AG04450 (cell line): ENCODE data around the gene WDR90. TPM values are rescaled to one million over a fixed set of nuclear protein-coding genes. Genes with fewer than 3 reads are reported as not detected.
A peak's percentile ranks its signal among the peaks of the same experiment; 100 is the strongest.

Experiments
- CTCF ChIA-PET: fragments of 300-600, 350-600 bp; formaldehyde crosslinking; extraction: SDS; loops from one replicate; lab custom pipeline; 2022; ENCODE audit warnings: antibody characterized with exemption, inconsistent platforms; lab: Charles Lee
- POLR2A ChIA-PET: fragments of 350-600 bp; formaldehyde crosslinking; extraction: SDS; loops from one replicate; lab custom pipeline; 2021; ENCODE audit warnings: antibody characterized with exemption, inconsistent platforms; lab: Yijun Ruan, JAX
- DNase-seq: peaks from one replicate; pipeline ENCODE4 v3.0.0-alpha.2; 2011; ENCODE audit warnings: low read depth, low spot score
- H3K27ac ChIP-seq: one replicate; pipeline ENCODE4 v1.5.1; 2012; ENCODE audit warnings: low read depth, low read length, control low read depth
- H3K27me3 ChIP-seq: one replicate; pipeline ENCODE4 v1.6.0; 2012; ENCODE audit warnings: low read length; ENCODE audit not compliant: control insufficient read depth, insufficient read depth
- H3K4me3 ChIP-seq: 2 replicates; pipeline ENCODE4 v1.5.1; 2011; ENCODE audit warnings: mild to moderate bottlenecking, low read depth, low read length, control low read depth
- H3K9me3 ChIP-seq: 2 replicates; pipeline ENCODE4 v1.5.1; 2012; ENCODE audit warnings: low read length; ENCODE audit not compliant: control insufficient read depth, insufficient read depth
- polyA minus RNA-seq: library from RNA; depleted of rRNA, polyadenylated mRNA; stranded (reverse); fragments of >200 nt; gene quantifications from 2 replicates; pipeline ENCODE4 v1.2.3, GENCODE V29; 2011; rRNA and poly(A)+ RNA removed
- polyA plus RNA-seq: library from polyadenylated mRNA; depleted of rRNA; stranded (reverse); fragments of >200 nt; gene quantifications from 2 replicates; pipeline ENCODE4 v1.2.3, GENCODE V29; 2011; rRNA removed
- TF ChIP-seq, protein P1 (sequence below): IDR thresholded peaks from 2 replicates; pipeline ENCODE4 v1.5.1; 2011; ENCODE audit warnings: low read depth, low read length, control low read depth, inconsistent platforms

The WDR90 gene
- polyA plus RNA-seq (2.1 and 2.5 TPM in 2 replicates), polyA minus RNA-seq (2.8 and 3.5 TPM in 2 replicates)

DNA sequence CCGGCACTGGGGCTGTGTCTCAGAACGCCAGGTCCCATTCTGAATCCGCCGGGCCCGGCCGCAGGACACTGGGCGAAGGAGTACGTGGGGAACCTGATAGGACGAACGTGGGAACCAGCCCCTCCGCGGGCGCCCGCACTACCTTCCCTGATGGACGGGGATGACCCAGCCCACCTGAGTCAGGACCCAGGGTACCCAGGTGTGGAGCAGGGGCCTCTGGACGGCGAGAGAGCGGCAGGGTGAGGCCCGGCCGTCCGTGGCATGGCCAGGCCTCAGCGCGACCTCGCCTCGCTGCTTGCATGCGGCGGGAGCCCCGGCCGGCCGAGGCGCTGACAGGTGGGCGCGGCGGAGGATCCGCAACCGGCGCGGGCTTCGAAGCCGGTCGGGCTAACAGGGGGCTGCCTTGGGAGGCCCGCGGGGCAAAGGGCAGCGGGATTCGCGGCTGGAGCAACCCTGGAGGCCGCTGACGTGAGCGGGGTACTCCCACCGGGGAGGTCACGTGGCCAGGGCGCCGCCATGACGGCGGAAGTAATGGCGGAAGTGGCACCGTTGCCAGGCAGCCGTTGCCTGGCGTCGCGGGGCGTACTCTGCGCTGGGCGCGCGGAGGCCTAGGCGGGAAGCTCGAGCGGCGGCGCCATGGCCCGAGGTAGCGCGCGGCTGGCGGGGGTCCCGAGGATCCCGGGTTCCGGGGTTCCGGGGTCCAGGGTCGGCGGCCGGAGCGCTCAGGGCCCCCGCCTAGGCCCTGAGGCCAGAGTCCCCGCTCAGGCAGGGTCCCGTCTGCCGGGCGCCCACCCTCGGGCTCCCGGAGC lies at the start of gene WDR90:
TSS of gene WDR90 (plus strand) at position 585 of the 809 bp plus-strand sequence. CDS start at position 637, 52 bp downstream.
- POLR2A ChIA-PET = interaction anchor here (0.8 to 1.0 kb wide), 2 partner anchors 13 to 110 kb away, joined by 5 to 6 read pairs; partner anchors contain the start of gene METTL26
- H3K27ac ChIP-seq = peak within 1 kb of the TSS; percentile 61
- H3K4me3 ChIP-seq = peak within 1 kb of the TSS; percentile 67
- peak; percentile 65 for DNase-seq
- CTCF ChIA-PET = interaction anchor here (0.6 kb wide), 1 partner anchor 9 kb away, joined by 4 read pairs; no protein-coding TSS in a partner anchor
- H3K9me3 ChIP-seq = no peaks in the 10 kb centered on the region; the same call in 1 of the 2 replicates
- TF ChIP-seq, protein P1, sequence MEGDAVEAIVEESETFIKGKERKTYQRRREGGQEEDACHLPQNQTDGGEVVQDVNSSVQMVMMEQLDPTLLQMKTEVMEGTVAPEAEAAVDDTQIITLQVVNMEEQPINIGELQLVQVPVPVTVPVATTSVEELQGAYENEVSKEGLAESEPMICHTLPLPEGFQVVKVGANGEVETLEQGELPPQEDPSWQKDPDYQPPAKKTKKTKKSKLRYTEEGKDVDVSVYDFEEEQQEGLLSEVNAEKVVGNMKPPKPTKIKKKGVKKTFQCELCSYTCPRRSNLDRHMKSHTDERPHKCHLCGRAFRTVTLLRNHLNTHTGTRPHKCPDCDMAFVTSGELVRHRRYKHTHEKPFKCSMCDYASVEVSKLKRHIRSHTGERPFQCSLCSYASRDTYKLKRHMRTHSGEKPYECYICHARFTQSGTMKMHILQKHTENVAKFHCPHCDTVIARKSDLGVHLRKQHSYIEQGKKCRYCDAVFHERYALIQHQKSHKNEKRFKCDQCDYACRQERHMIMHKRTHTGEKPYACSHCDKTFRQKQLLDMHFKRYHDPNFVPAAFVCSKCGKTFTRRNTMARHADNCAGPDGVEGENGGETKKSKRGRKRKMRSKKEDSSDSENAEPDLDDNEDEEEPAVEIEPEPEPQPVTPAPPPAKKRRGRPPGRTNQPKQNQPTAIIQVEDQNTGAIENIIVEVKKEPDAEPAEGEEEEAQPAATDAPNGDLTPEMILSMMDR = no peak
- H3K27me3 ChIP-seq = no peaks in the 10 kb centered on the region

DNA sequence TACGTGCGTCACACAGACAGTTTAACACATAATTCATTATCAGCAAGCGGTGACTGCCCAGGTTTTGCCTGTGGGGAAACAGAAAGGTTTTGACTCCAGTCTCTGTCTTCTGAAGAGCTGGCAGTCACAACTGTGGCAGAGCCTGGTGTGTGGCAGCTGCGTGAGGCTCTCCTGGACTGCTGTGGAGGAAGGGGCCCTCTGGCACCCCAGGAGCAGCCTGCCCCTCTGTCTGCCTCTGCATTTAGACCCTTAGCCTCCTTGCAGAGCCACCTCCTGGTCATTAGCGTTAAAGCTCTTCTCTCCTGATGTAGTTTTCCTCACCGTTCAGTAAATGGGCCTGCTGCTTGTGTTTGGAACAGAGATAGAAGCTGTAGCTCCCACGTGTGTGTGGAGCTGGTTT lies 48.4 kb upstream of the WDR90 start:
- POLR2A ChIA-PET = no interaction called here
- CTCF ChIA-PET = no interaction called here
- Histone ChIP-seq H3K4me3 (no peak overlapping the region), H3K9me3 (peaks cover 20% of the 10 kb centered on the region), H3K27me3 (no peaks in the 10 kb centered on the region), H3K27ac (no peak overlapping the region)
- TF ChIP-seq, protein P1 = peak; percentile 23; the same call in 1 of the 2 replicates
- DNase-seq = no peak

DNA sequence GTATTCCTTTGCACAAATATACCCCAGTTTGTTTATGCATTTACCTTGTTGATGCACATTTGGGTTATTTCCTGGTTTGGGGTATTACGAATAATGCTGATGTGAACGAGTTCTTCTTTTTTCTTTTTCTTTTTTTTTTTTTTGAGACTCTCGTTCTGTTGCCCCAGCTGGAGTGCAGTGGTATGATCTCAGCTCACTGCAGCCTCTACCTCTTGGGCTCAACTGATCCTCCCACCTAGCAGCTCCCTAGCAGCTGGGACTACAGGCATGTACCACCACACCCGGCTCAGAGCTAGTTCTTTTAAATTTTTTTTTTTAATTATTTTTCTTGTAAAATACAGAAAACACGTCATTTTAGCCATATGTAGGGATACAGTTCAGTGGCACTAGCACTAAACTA lies 45.2 kb upstream of the WDR90 start:
- DNase-seq = no peak
- peaks cover 17% of the 10 kb centered on the region for H3K9me3 ChIP-seq
- no peak overlapping the region for H3K4me3 ChIP-seq
- TF ChIP-seq, protein P1 = no peak
- POLR2A ChIA-PET = no interaction called here
- H3K27me3 ChIP-seq = no peaks in the 10 kb centered on the region
- CTCF ChIA-PET = no interaction called here
- no peak overlapping the region for H3K27ac ChIP-seq

DNA sequence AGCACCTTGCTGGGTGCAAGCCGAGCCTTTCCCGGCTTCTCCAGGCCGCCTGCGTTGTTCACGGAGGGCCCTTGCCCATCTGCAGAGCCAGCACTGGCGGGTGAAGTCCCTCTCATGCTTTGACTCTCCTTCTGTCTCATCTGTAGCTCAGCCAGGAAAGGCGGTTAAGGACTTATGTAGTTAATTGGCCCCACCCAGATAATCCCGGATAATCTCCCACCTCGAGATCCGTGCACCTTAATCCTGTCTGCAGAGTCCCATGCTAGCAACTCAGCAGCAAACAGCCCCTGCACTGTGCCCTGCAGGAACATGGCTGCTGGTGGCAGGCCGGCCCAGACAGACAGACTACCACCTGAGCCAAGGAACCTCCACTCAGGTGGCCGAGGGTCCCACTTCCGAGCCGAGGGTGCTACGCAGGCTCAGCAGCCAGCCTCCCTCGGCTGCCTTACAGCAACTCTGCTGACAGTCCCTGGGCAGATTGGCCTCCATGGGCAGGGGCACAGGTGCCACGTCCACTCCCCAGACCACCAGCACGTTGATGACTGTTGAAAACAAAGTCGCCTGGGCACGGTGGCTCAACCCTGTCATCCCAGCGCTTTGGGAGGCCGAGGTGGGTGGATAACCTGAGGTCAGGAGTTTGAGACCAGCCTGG lies 42.4 kb upstream of the WDR90 start:
- no peak for DNase-seq
- no peak overlapping the region for H3K27ac ChIP-seq
- no peaks in the 10 kb centered on the region for H3K27me3 ChIP-seq
- peaks cover 25% of the 10 kb centered on the region for H3K9me3 ChIP-seq
- TF ChIP-seq, protein P1 = no peak
- no peak overlapping the region for H3K4me3 ChIP-seq
- ChIA-PET CTCF (no interaction called here), POLR2A (interaction anchor here (0.6 kb wide), 1 partner anchor 11 kb away, joined by 4 read pairs; no protein-coding TSS in a partner anchor)
